ENCODE measurements around the gene ADGRD2. TPM values are rescaled to one million over a fixed set of nuclear protein-coding genes. Genes with fewer than 3 reads are reported as not detected.

The ADGRD2 gene
- total RNA-seq, 1 donor = not detected

DNA sequence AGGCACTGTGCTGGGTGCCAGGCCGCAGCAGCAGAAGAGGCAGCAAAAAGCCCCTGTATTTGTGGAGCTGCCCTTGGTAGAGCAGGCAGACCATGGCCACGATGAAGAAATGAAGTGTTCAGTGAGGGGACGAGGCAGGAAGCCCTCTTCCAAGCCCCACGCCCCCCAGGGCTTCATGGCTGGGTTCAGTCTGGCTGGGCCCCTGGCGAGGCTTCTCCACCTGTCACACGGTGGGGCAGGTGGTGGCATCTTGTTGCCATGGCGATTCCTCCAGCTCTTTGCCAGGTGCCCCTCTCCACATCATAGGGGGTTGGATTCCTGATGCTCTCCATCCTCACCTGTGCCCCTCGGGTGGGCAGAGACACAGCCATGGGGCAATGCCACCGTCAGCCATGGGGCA is 21.5 kb downstream of the ADGRD2 start:
- DNase-seq (ENCODE audit: low read depth) = no peak
- TF ChIP-seq, protein P1, sequence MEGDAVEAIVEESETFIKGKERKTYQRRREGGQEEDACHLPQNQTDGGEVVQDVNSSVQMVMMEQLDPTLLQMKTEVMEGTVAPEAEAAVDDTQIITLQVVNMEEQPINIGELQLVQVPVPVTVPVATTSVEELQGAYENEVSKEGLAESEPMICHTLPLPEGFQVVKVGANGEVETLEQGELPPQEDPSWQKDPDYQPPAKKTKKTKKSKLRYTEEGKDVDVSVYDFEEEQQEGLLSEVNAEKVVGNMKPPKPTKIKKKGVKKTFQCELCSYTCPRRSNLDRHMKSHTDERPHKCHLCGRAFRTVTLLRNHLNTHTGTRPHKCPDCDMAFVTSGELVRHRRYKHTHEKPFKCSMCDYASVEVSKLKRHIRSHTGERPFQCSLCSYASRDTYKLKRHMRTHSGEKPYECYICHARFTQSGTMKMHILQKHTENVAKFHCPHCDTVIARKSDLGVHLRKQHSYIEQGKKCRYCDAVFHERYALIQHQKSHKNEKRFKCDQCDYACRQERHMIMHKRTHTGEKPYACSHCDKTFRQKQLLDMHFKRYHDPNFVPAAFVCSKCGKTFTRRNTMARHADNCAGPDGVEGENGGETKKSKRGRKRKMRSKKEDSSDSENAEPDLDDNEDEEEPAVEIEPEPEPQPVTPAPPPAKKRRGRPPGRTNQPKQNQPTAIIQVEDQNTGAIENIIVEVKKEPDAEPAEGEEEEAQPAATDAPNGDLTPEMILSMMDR (IDR thresholded peaks at IDR 0.05; ENCODE audit: insufficient read depth, low read depth, low read length) = no peak
- no peak overlapping the region for H3K4me3 ChIP-seq (ENCODE audit: low read depth, low read length)

DNA sequence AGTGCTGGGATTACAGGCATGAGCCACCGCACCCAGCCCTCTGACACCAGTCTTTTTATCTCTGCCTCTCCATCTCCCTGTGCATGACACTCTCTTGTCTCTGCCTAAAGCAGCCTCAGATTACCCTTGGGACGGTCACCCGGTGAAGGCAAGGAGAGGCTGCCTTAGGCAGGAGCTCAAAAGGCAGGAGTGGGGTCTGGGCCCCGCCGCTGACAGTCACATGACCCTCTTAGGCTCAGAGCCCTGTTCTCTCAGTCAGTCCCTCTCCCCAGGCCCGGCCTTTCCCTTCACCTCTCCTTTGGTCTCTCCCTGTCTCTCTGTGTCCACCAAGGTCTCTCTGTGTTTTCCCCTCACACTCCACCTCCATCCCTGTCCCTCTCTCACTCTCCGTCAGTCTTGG is 22.5 kb downstream of the ADGRD2 start:
- no peak for DNase-seq (ENCODE audit: low read depth)
- TF ChIP-seq, protein P1 (IDR thresholded peaks at IDR 0.05; ENCODE audit: insufficient read depth, low read depth, low read length) = no peak
- no peak overlapping the region for H3K4me3 ChIP-seq (ENCODE audit: low read depth, low read length)

DNA sequence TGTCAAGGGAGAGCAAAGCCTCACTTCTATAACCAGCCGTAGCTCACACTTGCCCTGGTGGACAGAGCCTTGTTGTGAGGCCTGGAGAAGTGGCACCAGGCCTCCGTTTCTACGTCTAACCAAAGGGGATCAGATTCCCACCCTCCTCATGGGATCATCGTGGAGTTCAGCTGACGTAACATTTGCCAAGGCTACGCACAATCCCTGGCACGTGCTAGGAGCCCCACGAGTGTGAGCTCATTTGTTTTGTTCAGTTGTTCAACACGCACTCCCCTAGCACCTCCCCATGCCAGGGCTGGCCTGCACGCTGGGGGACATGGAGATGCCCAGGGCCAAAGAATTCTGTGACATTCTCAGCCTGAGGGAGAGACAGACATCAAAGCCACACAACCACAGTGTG is 23.1 kb downstream of the ADGRD2 start:
- no peak overlapping the region for H3K4me3 ChIP-seq (ENCODE audit: low read depth, low read length)
- TF ChIP-seq, protein P1 (IDR thresholded peaks at IDR 0.05; ENCODE audit: insufficient read depth, low read depth, low read length) = no peak
- DNase-seq (ENCODE audit: low read depth) = no peak

DNA sequence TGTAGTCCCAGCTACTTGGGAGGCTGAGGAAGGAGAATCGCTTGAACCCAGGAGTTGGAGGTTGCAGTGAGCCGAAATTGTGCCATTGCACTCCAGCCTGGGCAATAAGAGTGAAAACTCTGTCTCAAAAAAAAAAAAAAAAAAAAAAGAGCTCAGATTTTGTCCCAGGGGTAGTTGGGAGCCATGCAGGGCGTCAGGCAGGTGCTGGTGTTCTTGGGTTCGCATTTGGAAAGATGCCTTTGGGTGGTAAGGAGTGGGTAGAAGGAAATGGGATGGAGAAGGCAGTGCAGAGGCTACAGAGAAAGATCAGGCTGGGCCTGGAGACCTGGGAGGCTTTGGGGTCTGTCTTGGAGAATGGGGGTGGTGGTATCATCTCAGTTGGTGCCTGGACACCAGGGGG is 23.9 kb downstream of the ADGRD2 start:
- H3K4me3 ChIP-seq (ENCODE audit: low read depth, low read length) = no peak overlapping the region
- no peak for DNase-seq (ENCODE audit: low read depth)
- TF ChIP-seq, protein P1 (IDR thresholded peaks at IDR 0.05; ENCODE audit: insufficient read depth, low read depth, low read length) = no peak

DNA sequence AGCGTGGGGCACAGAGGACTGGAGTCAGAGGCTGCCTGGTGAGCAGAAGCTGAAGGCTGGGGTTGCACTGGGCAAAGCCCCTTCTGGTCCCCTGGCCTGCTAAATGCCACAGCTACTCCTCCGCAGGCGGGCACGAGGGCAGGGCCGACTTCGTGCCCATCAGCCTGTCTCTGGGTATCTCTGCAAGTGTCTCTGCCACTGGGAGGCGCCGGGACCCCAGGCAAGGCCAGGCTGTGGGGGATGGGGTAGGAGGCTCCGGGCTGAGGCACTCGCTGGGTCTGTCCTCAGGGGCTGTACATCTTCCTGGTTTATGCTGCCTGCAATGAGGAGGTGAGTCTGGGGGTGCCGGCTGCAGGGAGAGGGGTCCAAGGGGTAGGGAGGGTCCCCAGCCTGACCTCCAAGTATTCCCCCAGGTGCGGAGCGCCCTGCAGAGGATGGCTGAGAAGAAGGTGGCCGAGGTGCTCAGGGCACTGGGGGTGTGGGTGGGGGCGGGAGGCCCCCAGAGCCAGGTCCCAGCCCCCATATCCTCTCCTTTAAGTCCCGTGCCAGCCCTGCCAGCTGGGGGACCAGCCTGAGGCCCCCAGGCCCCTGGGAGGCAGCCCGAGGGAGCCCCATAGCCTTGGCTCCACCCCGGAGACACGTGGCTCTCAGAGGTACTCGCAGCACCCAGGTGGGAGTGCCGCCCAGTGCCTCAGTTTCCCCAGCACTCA is 25.1 kb downstream of the ADGRD2 start:
- TF ChIP-seq, protein P1 (IDR thresholded peaks at IDR 0.05; ENCODE audit: insufficient read depth, low read depth, low read length) = no peak
- no peak for DNase-seq (ENCODE audit: low read depth)

DNA sequence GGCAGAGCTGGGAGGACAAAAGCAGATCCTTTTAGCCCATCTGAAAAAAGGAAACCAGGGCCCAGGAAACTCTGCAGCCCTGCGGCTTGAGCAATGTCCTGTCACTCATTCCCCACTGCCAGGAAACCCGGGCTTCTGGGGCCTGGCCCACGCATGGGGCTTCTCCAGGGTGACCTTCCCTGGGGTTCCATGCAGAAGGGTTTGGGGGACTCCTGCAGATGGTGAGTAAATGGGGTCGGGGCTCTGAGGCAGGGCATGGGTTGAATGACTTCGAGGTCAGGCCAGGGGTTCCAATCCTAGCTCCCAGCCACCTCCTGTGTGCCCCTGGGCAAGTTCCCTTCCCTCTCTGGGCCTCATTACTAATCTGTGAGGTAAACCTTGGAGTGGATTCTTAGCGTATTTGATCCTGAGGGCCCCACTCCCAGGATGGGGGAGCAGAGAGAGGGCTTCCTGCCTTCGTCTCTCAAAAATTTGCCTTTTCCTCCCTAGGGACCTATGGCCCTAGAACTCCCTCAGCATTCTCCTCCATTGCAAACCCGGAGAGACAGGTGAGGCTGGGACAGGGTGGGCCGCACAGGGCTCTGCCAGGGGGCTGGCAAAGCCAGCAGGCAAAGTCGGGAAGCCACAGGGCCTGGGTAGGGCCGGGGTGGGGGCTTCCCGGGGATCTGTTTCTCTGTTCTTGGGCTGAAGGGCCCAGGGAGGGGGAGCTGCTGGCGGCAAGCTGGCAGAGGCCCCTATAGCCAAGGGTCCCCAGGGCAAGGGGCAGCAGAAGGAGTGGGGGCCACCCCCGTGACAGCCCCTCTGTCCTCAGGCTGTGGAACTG is 25.8 kb downstream of the ADGRD2 start:
- TF ChIP-seq, protein P1 (IDR thresholded peaks at IDR 0.05; ENCODE audit: insufficient read depth, low read depth, low read length) = no peak
- DNase-seq (ENCODE audit: low read depth) = no peak
- H3K4me3 ChIP-seq (ENCODE audit: low read depth, low read length) = no peak overlapping the region

More for the DNA sequence above, 25.1 kb downstream of the ADGRD2 start:
- no peak overlapping the region for H3K4me3 ChIP-seq (ENCODE audit: low read depth, low read length)

Measured in fibroblast of villous mesenchyme (primary cell).